NCI-H187 (cell line): Measurements from ENCODE around the gene PRR19.
"Not testable (repeated sequence)": the region's sequence is repeated elsewhere in the genome, so short reads cannot be mapped to it uniquely, and the experiment has no call there.

Experiments
- DNase-seq, 2 experiments: peaks; one replicate each; lab custom pipeline; 2025; lab: John Stamatoyannopoulos, UW

The PRR19 gene

DNA sequence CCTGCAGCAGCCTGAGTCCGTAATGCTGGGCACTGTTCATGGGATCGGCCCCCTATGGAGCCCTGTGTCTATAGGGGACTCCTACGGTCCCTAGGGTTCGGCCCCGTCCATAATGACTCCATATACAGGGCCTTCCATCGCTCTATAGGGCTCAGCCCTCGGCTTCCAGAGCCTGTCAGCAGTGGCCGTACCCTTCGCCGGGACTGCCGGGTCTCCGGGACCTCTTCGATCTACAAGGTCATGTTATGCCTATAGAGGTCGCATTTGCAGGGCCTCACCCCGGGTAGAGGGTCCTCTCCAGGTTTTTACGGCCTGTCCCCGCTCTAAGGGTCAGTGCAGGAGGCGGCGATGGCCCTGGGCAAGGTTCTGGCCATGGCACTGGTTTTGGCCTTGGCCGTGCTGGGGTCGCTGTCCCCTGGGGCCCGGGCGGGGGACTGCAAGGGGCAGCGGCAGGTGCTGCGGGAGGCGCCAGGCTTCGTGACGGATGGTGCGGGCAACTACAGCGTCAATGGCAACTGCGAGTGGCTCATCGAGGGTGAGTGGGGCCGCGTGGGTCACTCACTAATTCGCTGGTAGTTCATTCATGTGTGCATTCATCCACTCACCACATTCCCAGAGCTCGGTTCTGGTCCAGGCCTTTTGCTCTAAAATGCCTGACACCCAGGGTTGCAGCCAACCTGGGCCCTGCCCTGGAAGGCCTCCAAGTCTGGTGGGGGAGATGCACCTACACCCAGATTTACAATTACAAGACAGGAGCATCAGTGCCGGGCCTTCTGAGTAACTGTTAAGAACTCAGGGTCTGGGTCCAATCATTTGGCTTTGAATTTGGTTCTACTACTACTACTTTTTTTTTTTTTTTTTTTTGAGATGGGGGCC, 24.2 kb downstream of the PRR19 start:
- DNase-seq: no peak

DNA sequence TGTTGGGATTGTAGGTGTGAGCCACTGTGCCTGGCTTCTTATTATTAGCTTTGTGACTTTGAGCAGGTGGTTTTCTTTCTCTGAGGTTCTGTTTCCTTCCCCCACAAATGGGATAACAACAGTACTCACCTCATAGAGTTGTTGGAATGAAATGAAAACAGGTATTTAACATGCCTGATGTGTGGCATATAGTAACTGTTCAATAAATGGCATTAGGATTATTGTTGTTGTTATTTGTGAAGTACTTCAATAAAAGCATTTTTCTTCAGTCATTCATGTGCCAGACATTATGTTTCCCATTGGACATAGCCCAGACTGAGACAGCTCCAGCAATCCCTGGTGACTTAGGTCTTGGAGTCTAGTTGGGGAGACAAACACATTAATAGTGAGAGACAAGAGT, 25.0 kb downstream of the PRR19 start:
- DNase-seq: no peak

DNA sequence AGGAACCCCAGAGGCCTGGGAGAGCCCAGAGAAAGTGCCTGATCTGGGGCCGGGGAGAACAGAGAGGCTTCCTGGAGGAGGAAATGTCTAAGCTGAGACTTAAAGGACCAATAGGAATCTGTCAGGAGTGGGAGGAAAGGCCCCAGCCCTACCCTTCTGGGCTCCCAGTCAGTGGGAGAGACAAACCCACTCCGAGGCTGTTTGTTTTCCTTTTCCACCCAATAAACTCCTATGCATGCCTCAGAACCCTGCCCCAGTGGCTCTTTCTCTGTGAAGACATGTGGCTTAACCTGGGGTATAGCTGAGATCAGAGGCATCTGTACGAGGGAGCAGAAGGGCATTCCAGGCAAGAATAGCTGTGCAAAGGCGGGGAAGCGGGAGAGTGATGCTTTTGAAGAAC, 25.4 kb downstream of the PRR19 start:
- no peak for DNase-seq

DNA sequence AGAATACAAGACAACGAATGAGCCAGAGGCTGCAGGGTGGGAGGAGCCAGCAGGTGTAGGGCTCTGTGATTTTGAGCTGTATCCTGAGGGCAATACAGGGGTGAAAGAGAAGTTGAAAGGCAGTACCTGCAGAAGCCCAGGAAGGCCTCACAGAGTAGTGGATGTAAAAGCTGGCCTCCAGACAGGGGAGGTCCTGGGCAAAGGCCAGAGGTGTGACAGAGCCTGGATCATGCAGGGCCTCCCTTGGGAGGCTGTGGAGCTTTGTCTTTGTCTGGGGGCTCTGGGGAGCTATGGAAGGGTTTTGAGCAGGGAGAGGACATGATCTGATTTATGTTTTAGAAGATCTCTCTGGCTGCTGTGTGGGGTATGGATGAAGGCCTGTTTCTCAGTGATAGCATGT, 26.2 kb downstream of the PRR19 start:
- no peak for DNase-seq

DNA sequence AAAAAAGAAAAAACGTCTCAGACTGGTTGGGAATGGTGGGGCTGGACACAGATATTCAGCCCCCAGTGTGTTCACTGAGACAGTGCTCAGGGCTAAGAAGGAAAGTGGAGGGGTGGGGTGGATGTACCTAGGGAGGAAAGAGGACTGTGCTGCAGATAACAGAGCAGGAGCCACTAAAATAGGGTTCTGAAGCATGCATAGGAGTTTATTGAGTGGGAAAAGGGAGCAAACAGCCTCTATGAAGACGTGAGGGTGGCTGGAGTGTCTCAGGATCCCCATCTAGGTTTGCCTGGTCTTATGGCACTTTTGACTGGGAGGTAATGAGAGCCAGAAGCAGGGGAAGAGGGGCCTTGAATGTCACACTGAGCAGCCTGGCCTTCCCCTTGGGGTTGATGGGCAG, 26.9 kb downstream of the PRR19 start:
- DNase-seq: no peak

DNA sequence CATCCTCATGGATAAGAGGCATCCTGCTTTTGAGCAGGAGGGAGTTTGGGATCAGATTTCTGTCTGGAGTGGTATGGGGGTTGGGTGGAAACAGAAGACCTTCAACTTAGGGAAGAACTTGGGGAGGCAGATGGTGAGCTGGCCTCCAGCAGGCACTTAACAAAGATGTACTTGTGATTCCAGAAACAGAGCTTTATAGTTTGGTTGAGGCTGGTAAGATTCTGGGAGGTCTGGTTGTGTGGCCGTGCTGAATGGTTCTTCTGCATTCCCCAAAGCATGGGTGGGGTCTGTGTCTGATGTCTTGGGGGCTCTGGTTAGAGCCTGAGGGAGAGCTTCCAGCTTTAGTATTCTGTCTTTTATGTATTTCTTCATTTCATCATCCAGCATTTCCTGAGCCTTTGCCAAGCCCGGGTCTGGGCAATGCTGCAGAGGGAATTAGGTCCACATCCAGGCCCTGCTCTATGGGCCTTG, 28.3 kb downstream of the PRR19 start:
- DNase-seq: peak; percentile 58 to 65

DNA sequence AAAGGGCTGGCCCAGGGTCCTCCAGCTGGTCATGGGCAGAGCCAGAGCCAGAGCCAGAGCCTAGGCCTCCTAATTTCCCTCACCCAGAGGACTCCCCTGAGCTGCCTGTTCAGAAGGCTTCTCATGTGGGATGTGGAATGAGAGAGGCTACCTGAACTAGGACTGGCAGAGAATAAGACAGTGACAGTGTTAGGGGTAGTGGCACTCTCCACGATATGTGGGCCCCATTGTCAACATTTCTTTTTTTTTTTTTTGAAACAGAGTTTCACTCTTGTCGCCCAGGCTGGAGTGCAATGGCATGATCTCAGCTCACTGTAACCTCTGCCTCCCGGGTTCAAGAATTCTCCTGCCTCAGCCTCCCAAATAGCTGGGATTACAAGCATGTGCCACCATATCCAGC, 29.4 kb downstream of the PRR19 start:
- DNase-seq: not testable (repeated sequence)

DNA sequence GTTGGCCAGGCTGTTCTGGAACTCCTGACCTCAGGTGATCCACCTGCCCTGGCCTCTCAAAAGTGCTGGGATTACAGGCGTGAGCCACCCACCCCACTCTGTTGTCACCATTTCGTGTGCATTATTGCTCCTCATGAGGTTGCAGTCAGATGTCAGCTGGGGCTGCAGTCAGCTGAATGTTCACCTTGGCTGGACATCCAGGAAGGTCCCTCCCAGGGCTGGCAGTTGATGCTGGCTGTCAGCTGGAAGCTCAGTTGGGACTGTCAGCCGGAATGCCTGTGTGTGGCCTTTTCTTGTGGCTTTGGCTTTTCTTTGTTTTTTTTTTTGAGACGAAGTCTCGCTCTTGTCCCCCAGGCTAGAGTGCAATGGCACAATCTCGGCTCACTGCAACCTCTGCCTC, 30.1 kb downstream of the PRR19 start:
- no peak for DNase-seq

DNA sequence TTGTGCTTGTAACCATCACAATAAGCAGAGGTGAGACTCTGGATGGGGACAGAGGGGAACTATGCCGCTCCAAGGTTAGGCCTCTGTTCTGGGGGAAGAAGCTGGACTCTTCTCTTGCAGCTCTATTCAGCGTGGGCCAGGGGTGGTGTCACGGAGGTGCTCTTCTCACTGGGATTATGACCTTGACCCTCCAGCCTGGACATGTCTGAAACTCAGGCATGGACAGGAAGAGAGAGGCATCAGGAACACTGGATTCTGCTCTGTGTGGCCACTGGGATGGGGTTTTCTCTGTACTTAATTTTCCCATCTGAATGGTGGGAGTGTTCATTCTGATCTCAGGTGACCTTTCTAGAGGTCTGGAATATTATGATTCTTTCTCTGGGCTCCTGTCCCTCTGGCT, 31.1 kb downstream of the PRR19 start:
- DNase-seq: no peak

DNA sequence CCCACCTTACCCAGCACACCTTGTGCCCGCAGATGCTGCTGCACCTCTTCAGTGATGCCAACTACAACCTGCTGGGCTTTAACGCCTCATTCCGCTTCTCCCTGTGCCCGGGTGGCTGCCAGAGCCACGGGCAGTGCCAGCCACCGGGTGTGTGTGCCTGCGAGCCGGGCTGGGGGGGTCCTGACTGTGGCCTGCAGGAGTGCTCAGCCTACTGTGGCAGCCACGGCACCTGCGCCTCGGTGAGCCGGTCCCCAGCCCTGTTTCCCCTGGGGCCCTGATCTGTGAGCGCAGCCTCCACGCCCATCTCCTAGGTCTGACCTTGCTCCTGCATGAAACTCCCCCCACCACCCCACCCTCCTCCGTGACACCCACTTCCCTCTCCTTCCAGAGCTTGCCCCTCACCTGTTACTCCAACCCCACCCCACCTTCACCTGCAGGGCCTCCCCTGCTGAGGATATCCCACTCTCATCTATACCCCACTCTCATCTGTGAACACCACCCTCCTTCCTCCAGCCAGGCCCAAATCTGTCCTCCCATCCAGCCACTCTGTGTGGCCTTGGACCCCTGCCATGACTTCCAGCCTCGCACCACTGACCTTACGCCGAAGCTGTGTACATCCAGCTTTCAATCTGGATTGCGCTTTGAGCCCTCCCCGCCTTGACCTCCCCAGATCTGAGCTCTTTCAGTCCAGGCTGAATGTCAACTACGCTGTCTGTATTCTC, 32.2 kb downstream of the PRR19 start:
- no peak for DNase-seq

DNA sequence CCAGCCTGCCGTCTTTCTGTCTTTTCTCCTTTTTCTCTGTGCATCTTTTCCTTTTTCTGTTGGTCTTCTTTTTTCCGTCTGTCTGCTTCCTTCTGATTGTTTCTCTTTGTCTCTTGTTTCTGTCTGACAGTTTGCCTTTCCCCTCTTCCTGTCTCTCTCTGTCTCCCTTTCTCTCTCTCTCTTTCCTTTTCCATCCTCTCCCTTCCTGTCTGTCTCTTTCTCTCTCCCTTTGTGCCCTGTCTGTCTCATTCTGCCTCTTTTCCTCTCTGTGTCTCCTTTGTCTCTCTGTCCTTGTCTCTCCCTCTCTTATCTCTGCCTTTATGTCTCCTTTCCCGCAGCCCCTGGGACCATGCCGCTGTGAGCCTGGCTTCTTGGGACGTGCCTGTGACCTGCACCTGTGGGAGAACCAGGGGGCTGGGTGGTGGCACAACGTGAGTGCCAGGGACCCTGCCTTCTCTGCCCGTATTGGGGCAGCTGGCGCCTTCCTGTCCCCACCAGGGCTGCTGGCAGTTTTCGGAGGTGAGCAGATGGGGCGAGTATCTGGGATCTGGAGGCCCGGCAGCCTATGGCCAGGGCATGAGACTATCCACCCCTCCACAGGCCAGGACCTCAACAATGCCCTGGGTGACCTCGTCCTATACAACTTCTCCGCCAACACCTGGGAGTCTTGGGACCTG, 32.9 kb downstream of the PRR19 start:
- no peak for DNase-seq

DNA sequence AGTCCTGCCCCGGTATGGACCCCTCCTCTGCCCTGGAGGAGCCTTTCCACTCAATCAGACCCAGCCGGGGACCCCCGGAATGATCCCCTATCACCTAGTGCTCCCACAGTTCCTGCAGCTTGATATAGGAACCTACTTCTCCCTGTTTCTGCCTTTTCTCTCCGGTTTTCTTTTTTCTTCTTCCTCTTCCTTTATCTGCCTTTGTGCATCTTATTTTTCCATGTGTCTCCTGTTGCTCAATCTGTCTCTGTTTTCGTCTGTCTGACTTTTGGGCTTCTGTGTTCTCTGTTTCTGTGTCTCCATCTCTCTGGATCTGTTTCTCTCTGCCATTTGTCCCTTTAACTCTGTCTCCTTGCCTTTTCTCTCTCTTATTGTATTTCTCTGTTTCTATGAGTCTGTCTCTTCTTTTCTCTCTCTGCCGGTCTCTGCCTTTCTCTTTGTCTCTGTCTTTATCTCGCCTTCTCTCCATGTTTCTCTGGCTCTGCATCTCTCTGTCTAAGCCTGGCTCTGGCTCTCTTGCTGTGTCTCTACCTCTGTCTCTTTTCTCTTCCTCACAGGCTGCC, 33.5 kb downstream of the PRR19 start:
- no peak for DNase-seq

DNA sequence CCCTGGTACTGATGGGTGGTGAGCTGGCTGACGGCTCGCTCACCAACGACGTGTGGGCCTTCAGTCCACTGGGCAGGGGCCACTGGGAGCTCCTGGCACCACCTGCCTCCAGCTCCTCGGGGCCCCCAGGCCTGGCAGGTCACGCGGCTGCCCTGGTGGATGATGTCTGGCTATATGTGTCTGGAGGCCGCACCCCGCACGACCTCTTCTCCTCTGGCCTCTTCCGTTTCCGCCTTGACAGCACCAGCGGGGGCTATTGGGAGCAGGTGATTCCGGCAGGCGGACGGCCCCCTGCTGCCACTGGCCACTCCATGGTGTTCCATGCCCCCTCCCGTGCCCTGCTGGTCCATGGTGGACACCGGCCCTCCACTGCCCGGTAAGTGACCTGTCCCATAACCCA, 34.0 kb downstream of the PRR19 start:
- no peak for DNase-seq

DNA sequence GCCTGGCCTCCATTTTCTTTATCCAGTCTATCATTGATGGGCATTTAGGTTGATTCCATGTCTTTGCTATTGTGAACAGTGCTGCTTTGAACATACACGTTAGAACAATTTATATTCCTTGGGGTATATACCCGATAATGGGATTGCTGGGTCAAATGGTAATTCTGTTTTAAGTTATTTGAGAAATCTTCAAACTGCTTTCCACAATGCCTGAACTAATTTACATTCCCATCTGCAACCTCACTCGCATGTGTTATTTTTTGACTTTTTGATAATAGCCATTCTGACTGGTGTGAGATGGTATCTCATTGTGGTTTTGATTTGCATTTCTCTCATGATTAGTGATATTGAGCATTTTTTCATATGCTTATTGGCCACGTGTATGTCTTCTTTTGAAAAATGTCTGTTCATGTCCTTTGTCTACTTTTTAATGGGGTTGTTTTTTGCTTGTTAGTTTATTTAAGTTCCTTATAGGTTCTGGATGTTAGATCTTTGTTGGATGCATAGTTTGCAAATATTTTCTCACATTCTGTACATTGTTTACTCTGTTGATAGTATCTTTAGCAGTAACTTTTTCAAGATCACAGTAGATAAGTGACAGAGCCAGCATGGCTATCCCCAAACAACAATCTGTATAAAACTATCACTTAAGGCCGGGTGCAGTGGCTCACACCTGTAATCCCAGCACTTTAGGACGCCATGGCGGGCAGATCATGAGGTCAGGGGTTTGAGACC, 37.4 kb downstream of the PRR19 start:
- not testable (repeated sequence) for DNase-seq

DNA sequence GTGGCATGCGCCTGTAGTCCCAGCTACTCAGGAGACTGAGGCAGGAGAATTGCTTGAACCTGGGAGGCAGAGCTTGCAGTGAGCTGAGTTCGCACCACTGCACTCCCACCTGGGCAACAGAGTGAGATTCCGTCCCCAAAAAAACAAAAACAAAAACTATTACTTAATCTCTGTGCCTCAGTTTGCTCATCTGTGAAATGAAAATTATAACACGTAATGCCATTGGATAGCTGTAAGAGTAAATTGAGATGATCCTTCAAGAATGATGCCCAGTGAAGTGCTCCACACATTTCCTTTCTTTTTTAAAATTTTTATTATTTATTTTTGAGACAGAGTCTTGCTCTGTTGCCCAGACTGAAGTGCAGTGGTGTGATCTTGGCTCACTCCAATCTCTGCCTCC, 38.0 kb downstream of the PRR19 start:
- DNase-seq: not testable (repeated sequence)

DNA sequence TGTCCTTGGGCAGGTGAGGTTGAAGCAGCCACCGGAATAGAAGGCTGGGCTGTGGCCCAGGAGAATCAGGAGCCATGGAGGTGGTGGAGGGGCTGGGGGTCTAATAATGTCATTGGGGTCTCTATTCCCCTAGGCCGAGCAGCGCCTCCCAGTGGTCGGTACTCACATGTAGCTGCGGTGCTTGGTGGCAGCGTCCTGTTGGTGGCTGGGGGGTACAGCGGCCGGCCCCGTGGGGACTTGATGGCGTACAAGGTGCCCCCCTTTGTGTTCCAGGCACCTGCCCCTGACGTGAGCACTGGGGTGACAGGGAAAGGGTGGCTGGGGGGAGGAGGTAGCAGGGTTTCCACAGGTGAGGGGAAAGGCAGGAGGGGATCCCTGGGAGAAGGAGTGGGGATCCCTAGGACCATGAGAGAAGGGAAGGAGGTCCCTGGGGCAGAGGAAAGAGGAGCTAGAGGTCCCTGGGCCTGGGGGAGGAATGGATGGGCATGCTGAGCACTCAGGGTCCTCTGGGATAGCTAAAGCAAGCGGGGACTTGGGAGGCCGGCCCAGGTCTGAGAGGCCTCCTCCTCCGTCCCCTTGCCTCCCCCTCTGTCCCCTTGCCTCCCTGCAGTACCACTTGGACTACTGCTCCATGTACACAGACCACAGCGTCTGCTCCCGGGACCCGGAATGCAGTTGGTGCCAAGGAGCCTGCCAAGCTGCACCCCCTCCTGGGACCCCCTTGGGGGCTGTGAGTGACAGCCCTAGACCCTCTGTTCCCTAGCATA, 41.6 kb downstream of the PRR19 start:
- DNase-seq: no peak

DNA sequence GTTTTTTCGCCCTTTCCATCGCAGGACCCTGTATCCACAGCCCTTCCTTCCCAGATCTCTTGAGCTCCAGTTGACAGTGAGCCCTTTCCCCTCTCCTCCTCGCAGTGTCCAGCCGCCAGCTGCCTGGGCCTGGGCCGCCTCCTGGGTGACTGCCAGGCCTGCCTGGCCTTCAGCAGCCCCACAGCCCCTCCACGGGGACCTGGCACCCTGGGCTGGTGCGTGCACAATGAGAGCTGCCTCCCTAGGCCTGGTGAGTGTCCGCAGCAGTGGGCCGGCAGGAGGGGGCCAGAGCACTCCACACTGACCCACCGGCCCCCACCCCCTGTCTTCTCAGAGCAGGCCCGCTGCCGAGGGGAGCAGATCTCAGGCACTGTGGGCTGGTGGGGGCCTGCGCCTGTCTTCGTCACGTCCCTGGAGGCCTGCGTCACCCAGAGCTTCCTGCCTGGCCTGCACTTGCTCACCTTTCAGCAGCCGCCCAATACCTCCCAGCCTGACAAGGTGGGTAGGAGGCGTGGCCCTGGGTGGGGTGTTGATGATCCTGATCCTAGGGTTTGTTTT, 42.5 kb downstream of the PRR19 start:
- no peak for DNase-seq

DNA sequence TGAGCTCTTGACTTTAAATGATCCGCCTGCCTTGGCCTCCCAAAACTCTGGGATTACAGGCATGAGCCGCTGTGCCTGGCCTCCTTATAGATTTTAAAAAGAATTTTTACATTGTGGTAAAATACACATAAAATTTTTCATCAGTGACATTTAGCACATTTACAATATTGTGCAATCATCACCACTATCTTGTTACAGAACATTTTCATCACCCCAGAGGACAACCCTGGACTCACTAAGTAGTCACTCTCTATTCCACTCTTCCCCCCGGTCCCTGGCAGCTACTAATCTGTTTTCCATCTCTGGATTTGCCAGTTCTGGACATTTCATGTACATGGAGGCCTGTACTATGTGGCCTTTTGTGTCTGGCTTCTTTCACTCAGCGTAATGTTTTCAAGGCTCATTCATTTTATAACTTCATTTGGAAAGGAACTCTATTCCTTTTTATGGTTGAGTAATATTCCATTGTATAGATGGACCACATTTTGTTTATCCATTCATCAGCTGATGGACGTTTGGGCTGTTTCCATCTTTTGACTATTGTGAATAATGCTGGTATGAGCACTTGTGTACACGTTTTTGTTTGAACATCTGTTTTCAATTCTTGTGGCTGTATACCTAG, 43.4 kb downstream of the PRR19 start:
- no peak for DNase-seq

DNA sequence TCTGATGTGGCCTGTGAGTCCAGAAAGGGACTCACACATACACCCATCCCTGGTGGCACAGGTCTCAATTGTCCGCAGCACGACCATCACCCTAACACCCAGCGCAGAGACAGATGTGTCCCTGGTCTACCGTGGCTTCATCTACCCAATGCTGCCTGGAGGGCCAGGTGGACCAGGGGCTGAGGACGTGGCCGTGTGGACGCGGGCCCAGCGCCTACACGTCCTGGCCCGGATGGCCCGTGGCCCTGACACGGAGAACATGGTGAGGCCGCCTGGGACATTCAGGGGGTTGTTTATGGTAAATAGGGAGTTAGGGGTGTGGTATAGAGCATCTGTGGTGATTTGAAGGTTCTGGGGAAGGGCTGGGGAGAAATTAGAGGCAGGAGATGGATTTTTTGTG, 46.3 kb downstream of the PRR19 start:
- no peak for DNase-seq
